Gastroesophageal sphincter (tissue), 4 donors: ENCODE results near the gene COL2A1. TPM values are rescaled to one million over a fixed set of nuclear protein-coding genes. Genes with fewer than 3 reads are reported as not detected.
"Not testable (repeated sequence)": the region's sequence is repeated elsewhere in the genome, so short reads cannot be mapped to it uniquely, and the experiment has no call there.

ENCODE experiments used
- ATAC-seq: fragments of 150-250 bp; one replicate; pipeline ENCODE4 v1.9.1; 2016; ENCODE audit warnings: mild to moderate bottlenecking, moderate library complexity
- H3K27ac ChIP-seq, 4 donors: fragments of 200-600 bp; sonication (generic) in 3 of 4; 1 replicate in 3 of 4; 2 replicates in 1 of 4; pipeline ENCODE4 v1.5.1; 2016 to 2019
- H3K27me3 ChIP-seq: fragments of 200-600 bp; sonication (generic); one replicate; pipeline ENCODE4 v1.5.1; 2019
- H3K36me3 ChIP-seq, 2 donors: fragments of 200-600 bp; sonication (generic); one replicate each; pipeline ENCODE4 v1.5.1; 2019; ENCODE audit warnings: control low read depth in 1 of 2
- H3K4me1 ChIP-seq, 3 donors: fragments of 200-600 bp; sonication (generic); 1 replicate in 2 of 3; 2 replicates in 1 of 3; pipeline ENCODE4 v1.5.1; 2016 to 2019; ENCODE audit warnings: control low read depth in 2 of 3
- H3K4me3 ChIP-seq, 2 donors: fragments of 200-600 bp; sonication (generic); one replicate each; pipeline ENCODE4 v1.5.1; 2019; ENCODE audit warnings: mild to moderate bottlenecking in 1 of 2, moderate library complexity in 1 of 2
- H3K9me3 ChIP-seq, 3 donors: fragments of 200-600 bp; sonication (generic); one replicate each; pipeline ENCODE4 v1.5.1; 2017 to 2019; ENCODE audit warnings: control low read depth in 2 of 3
- EP300 ChIP-seq: sonication (generic); formaldehyde crosslinking; IDR thresholded peaks from one replicate; pipeline ENCODE4 v1.6.1; 2017; ENCODE audit warnings: antibody characterized with exemption, mild to moderate bottlenecking
- POLR2A ChIP-seq, 2 donors: fragments of 450-650 bp; IDR thresholded peaks; one replicate each; pipeline ENCODE4 v1.6.1; 2017; ENCODE audit warnings: antibody characterized with exemption in 2 of 2, mild to moderate bottlenecking in 2 of 2, moderate library complexity in 1 of 2
- POLR2AphosphoS5 ChIP-seq: sonication (generic); formaldehyde crosslinking; IDR thresholded peaks from one replicate; pipeline ENCODE4 v1.6.1; 2017; ENCODE audit warnings: antibody characterized with exemption
- WGBS, 2 donors: methylation state at CpG; one replicate each; pipeline ENCODE4 v1.1.5; 2018; ENCODE audit warnings: low coverage in 1 of 2; 5-methylcytosine and 5-hydroxymethylcytosine counted together
- total RNA-seq, 4 donors: library from RNA; depleted of rRNA; stranded (reverse); fragments of >200 nt; gene quantifications; one replicate each; pipeline ENCODE4 v1.1.0, GENCODE V29; 2016
- TF ChIP-seq, protein P1 (sequence below), 4 experiments: fragments of 200-600 bp in 2 of 4; fragments of 450-650 bp in 2 of 4; sonication (generic) in 1 of 4; IDR thresholded peaks; one replicate each; pipeline ENCODE4 v1.5.1; 2017 to 2019; ENCODE audit warnings: antibody characterized with exemption in 4 of 4, mild to moderate bottlenecking in 2 of 4, moderate library complexity in 2 of 4

COL2A1 gene
- total RNA-seq, 4 donors from 2014 or later = not detected

DNA sequence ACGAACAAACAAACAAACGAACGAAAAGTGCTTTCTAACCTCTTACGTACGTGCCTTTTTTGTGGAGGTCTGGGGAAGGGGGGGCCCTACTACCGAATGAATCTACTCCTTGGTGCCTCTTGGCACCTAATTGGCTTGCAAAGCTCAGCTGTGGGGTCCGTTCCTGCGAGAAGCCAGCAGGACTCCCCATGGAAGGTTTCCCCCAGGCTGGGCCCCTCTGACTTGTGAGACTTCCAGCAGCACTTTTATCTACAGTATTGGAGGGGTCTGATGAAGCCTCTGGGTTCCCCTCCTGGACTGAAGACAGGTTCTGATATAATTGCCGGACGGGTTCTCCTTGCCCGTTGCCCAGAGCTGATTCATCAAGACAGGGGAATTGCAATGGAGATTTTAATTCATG lies 42.1 kb downstream of the COL2A1 start:
- Histone ChIP-seq H3K27ac (no peak overlapping the region), H3K9me3 (no peaks in the 10 kb centered on the region), H3K36me3 (peaks cover 0 to 20% of the 10 kb centered on the region in 2 donors), H3K4me1 (peaks cover 0 to 43% (median under 1%) of the 10 kb centered on the region in 3 donors), H3K4me3 (no peak overlapping the region), H3K27me3 (no peaks in the 10 kb centered on the region)
- no peak for ATAC-seq
- TF ChIP-seq, protein P1, sequence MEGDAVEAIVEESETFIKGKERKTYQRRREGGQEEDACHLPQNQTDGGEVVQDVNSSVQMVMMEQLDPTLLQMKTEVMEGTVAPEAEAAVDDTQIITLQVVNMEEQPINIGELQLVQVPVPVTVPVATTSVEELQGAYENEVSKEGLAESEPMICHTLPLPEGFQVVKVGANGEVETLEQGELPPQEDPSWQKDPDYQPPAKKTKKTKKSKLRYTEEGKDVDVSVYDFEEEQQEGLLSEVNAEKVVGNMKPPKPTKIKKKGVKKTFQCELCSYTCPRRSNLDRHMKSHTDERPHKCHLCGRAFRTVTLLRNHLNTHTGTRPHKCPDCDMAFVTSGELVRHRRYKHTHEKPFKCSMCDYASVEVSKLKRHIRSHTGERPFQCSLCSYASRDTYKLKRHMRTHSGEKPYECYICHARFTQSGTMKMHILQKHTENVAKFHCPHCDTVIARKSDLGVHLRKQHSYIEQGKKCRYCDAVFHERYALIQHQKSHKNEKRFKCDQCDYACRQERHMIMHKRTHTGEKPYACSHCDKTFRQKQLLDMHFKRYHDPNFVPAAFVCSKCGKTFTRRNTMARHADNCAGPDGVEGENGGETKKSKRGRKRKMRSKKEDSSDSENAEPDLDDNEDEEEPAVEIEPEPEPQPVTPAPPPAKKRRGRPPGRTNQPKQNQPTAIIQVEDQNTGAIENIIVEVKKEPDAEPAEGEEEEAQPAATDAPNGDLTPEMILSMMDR (IDR thresholded peaks at IDR 0.05) = no peak
- TF ChIP-seq EP300 (no peak), POLR2A (IDR thresholded peaks at IDR 0.05) (no peak), POLR2AphosphoS5 (no peak)
- 84 to 89% methylated on average over 9 to 11 of the region's 11 CpGs for WGBS, 2 donors

DNA sequence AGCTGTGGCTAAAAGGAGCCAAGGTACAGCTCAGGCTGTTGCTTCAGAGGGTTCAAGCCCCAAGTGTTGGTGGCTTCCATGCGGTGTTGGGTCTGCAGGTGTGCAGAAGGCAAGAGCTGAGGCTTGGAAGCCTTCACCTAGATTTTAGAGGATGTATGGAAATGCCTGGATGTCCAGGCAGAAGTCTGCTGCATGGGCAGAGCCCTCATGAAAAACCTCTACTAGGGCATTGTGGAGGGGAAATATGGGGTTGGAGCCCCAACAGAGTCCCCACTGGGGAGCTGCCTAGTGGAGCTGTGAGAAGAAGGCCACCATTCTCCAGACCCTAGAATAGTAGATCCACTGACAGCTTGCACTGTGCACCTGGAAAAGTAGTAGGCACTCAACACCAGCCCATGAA lies 46.6 kb downstream of the COL2A1 start:
- H3K27ac ChIP-seq, H3K4me1 ChIP-seq, H3K4me3 ChIP-seq, H3K36me3 ChIP-seq, H3K27me3 ChIP-seq, ATAC-seq, H3K9me3 ChIP-seq: not testable (repeated sequence)
- no CpG with 5 or more reads among the region's 1 CpG for WGBS, 2 donors

DNA sequence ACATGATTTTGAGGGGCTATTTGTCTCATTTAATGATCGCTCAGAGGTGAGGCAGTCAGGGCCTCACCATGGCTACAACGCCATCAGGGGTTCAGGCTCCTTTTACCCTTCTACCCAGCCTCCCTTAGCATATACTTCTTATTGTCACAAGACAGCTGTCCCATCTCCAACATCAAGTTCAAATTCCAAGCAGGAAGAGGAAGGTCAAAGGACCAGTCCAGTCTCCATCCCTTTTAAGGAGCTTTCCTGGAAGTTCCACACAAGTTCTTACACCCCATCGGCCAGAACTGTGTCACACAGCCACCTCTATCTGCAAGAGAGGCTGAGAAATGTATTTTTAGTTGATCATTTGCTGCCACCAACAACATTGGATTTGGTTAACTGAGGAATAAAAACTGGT lies 49.2 kb downstream of the COL2A1 start:
- no peak for ATAC-seq
- Histone ChIP-seq H3K9me3 (no peaks in the 10 kb centered on the region), H3K4me3 (no peak overlapping the region), H3K27ac (no peak overlapping the region), H3K36me3 (no peaks in the 10 kb centered on the region), H3K4me1 (no peaks in the 10 kb centered on the region), H3K27me3 (no peaks in the 10 kb centered on the region)
- no peak for TF ChIP-seq POLR2AphosphoS5
- no peak for TF ChIP-seq EP300
- TF ChIP-seq, protein P1 (IDR thresholded peaks at IDR 0.05) = no peak
- TF ChIP-seq POLR2A (IDR thresholded peaks at IDR 0.05) = no peak
- WGBS, 2 donors = 60 to 74% methylated on average over 3 of the region's 3 CpGs

- 69 to 83% methylated on average over 3 to 4 of the region's 4 CpGs for WGBS, 2 donors
- H3K4me1 ChIP-seq = peaks cover 0 to under 1% (median 0%) of the 10 kb centered on the region in 3 donors
- H3K36me3 ChIP-seq = no peaks in the 10 kb centered on the region
- no peaks in the 10 kb centered on the region for H3K27me3 ChIP-seq
- H3K9me3 ChIP-seq = no peaks in the 10 kb centered on the region
- H3K4me3 ChIP-seq = no peak overlapping the region
- no peak for ATAC-seq
- TF ChIP-seq, protein P1 (IDR thresholded peaks at IDR 0.05) = no peak
- TF ChIP-seq POLR2AphosphoS5 (no peak), POLR2A (IDR thresholded peaks at IDR 0.05) (no peak), EP300 (no peak)
- H3K27ac ChIP-seq = no peak overlapping the region
Measured at GRCh38 chr12:47954467-47955045, 49.7 kb downstream of the COL2A1 start.

- Histone ChIP-seq H3K4me3 (no peak overlapping the region), H3K27me3 (no peaks in the 10 kb centered on the region), H3K27ac (no peak overlapping the region), H3K4me1 (peaks cover 0 to 5% (median 0%) of the 10 kb centered on the region in 3 donors), H3K36me3 (no peaks in the 10 kb centered on the region), H3K9me3 (no peaks in the 10 kb centered on the region)
- ATAC-seq = no peak
- WGBS, 2 donors = 86% methylated on average over 1 of the region's 8 CpGs; no CpG with 5 or more reads in 1 of the 2 donors
- no peak for TF ChIP-seq POLR2A (IDR thresholded peaks at IDR 0.05)
- TF ChIP-seq EP300 = no peak
- TF ChIP-seq, protein P1 (IDR thresholded peaks at IDR 0.05) = no peak
- TF ChIP-seq POLR2AphosphoS5 = no peak
Measured at GRCh38 chr12:47954058-47954457, 50.2 kb downstream of the COL2A1 start.
